Measurements from ENCODE around the gene GDPD5.

GDPD5 gene

GRCh38 chr11:75445315-75445953 lies 80.3 kb downstream of the GDPD5 start:
- peak; percentile 75 for DNase-seq (ENCODE audit: low read depth, low spot score)

GRCh38 chr11:75443043-75443442 lies 82.7 kb downstream of the GDPD5 start:
- no peak for DNase-seq (ENCODE audit: low read depth, low spot score)

- DNase-seq (ENCODE audit: low read depth, low spot score) = no peak
Measured at GRCh38 chr11:75442161-75442885, 83.4 kb downstream of the GDPD5 start.

GRCh38 chr11:75441804-75442132 lies 84.0 kb downstream of the GDPD5 start:
- DNase-seq (ENCODE audit: low read depth, low spot score) = no peak

GRCh38 chr11:75440960-75441803 lies 84.6 kb downstream of the GDPD5 start:
- no peak for DNase-seq (ENCODE audit: low read depth, low spot score)

GRCh38 chr11:75439495-75440120 lies 86.1 kb downstream of the GDPD5 start:
- no peak for DNase-seq (ENCODE audit: low read depth, low spot score)

GRCh38 chr11:75439026-75439425 lies 86.7 kb downstream of the GDPD5 start:
- DNase-seq (ENCODE audit: low read depth, low spot score) = no peak

GRCh38 chr11:75437966-75438659 lies 87.6 kb downstream of the GDPD5 start:
- no peak for DNase-seq (ENCODE audit: low read depth, low spot score)

GRCh38 chr11:75436806-75437205 lies 88.9 kb downstream of the GDPD5 start:
- no peak for DNase-seq (ENCODE audit: low read depth, low spot score)

GRCh38 chr11:75435571-75435925 lies 90.2 kb downstream of the GDPD5 start:
- no peak for DNase-seq (ENCODE audit: low read depth, low spot score)

- DNase-seq (ENCODE audit: low read depth, low spot score) = no peak
Measured at GRCh38 chr11:75434886-75435570, 90.7 kb downstream of the GDPD5 start.

GRCh38 chr11:75434051-75434450 lies 91.7 kb downstream of the GDPD5 start:
- no peak for DNase-seq (ENCODE audit: low read depth, low spot score)

GRCh38 chr11:75433443-75433842 lies 92.3 kb downstream of the GDPD5 start:
- no peak for DNase-seq (ENCODE audit: low read depth, low spot score)

- no peak for DNase-seq (ENCODE audit: low read depth, low spot score)
Measured at GRCh38 chr11:75432911-75433321, 92.8 kb downstream of the GDPD5 start, which contains the start of gene KLHL35. TSS of gene KLHL35 (minus strand) at chr11:75433203. CDS start at chr11:75430629, 2,574 bp downstream.

GRCh38 chr11:75431533-75432525 lies 93.9 kb downstream of the GDPD5 start:
- no peak for DNase-seq (ENCODE audit: low read depth, low spot score)

GRCh38 chr11:75430714-75431532 lies 94.8 kb downstream of the GDPD5 start:
- DNase-seq (ENCODE audit: low read depth, low spot score) = no peak

- DNase-seq (ENCODE audit: low read depth, low spot score) = peak; percentile 71
Measured at GRCh38 chr11:75429902-75430713, 95.6 kb downstream of the GDPD5 start.

GRCh38 chr11:75429641-75429901 lies 96.2 kb downstream of the GDPD5 start:
- no peak for DNase-seq (ENCODE audit: low read depth, low spot score)

Measured in ELF-1 (cell line).